ENCODE results near the gene PAF1.

PAF1 gene

DNA sequence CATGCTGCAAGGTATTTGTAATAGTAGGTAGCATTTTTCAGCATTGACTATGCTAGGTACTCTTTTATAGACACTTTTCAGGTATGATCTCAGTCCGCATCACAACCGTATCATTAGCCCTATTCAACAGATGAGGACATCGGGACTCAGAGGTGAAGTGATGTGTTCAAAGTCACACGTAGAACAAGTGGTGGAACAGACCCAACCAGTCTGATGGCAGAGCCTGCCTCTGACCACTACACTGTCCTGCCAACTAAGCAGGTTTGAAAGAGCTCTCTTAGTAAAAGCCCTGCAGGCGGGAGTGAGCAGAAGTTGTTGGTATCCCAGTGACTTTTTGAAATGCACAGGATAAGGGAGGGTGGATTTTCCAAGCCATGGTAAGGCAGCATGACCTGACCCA lies 20.2 kb downstream of the PAF1 start:
- H3K9ac ChIP-seq: no peak overlapping the region
- no peak overlapping the region for H3K4me3 ChIP-seq (ENCODE audit: low read depth, low read length)
- H3K9me3 ChIP-seq (ENCODE audit: control insufficient read depth, low read length): no peaks in the 10 kb centered on the region
- no peak overlapping the region for H2AFZ ChIP-seq
- H3K36me3 ChIP-seq (ENCODE audit: control insufficient read depth, insufficient read depth, low read length): no peaks in the 10 kb centered on the region
- TF ChIP-seq, protein P1, sequence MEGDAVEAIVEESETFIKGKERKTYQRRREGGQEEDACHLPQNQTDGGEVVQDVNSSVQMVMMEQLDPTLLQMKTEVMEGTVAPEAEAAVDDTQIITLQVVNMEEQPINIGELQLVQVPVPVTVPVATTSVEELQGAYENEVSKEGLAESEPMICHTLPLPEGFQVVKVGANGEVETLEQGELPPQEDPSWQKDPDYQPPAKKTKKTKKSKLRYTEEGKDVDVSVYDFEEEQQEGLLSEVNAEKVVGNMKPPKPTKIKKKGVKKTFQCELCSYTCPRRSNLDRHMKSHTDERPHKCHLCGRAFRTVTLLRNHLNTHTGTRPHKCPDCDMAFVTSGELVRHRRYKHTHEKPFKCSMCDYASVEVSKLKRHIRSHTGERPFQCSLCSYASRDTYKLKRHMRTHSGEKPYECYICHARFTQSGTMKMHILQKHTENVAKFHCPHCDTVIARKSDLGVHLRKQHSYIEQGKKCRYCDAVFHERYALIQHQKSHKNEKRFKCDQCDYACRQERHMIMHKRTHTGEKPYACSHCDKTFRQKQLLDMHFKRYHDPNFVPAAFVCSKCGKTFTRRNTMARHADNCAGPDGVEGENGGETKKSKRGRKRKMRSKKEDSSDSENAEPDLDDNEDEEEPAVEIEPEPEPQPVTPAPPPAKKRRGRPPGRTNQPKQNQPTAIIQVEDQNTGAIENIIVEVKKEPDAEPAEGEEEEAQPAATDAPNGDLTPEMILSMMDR (IDR thresholded peaks at IDR 0.05): no peak
- H3K4me1 ChIP-seq: peaks cover 2% of the 10 kb centered on the region
- H3K27me3 ChIP-seq (ENCODE audit: control insufficient read depth, insufficient read depth, low read length): no peaks in the 10 kb centered on the region
- H3K79me2 ChIP-seq: peaks cover 3% of the 10 kb centered on the region
- no peak overlapping the region for H3K27ac ChIP-seq
- H3K4me2 ChIP-seq (ENCODE audit: low read length): no peak overlapping the region

DNA sequence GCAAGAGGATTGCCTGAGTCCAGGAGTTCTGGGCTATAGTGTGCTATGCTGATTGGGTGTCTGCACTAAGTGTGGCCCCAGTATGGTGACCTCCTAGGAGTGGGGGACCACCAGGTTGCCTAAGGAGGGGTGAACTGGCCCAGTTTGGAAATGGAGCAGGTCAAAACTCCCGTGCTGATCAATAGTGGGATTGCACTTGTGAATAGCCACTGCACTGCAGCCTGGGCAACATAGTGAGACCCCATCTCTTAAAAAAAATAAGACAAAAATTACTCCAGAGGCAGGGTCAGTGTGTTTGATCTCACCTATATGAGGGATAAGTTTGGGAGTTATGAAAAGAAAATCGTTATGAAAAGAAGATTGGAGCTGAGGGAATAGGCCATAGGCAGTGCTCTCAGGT lies 21.7 kb downstream of the PAF1 start:
- no peaks in the 10 kb centered on the region for H3K27me3 ChIP-seq (ENCODE audit: control insufficient read depth, insufficient read depth, low read length)
- no peak overlapping the region for H3K4me2 ChIP-seq (ENCODE audit: low read length)
- no peak overlapping the region for H3K9ac ChIP-seq
- peaks cover 3% of the 10 kb centered on the region for H3K79me2 ChIP-seq
- peaks cover 2% of the 10 kb centered on the region for H3K4me1 ChIP-seq
- no peak overlapping the region for H3K4me3 ChIP-seq (ENCODE audit: low read depth, low read length)
- no peaks in the 10 kb centered on the region for H3K9me3 ChIP-seq (ENCODE audit: control insufficient read depth, low read length)
- no peak overlapping the region for H3K27ac ChIP-seq
- no peaks in the 10 kb centered on the region for H3K36me3 ChIP-seq (ENCODE audit: control insufficient read depth, insufficient read depth, low read length)
- H2AFZ ChIP-seq: no peak overlapping the region
- TF ChIP-seq, protein P1 (IDR thresholded peaks at IDR 0.05): no peak

- H3K27ac ChIP-seq: no peak overlapping the region
- H3K27me3 ChIP-seq (ENCODE audit: control insufficient read depth, insufficient read depth, low read length): no peaks in the 10 kb centered on the region
- no peak overlapping the region for H3K9ac ChIP-seq
- no peak overlapping the region for H3K4me2 ChIP-seq (ENCODE audit: low read length)
- H2AFZ ChIP-seq: no peak overlapping the region
- H3K9me3 ChIP-seq (ENCODE audit: control insufficient read depth, low read length): no peaks in the 10 kb centered on the region
- TF ChIP-seq, protein P1 (IDR thresholded peaks at IDR 0.05): no peak
- H3K79me2 ChIP-seq: peaks cover 6% of the 10 kb centered on the region
- no peak overlapping the region for H3K4me3 ChIP-seq (ENCODE audit: low read depth, low read length)
- no peaks in the 10 kb centered on the region for H3K36me3 ChIP-seq (ENCODE audit: control insufficient read depth, insufficient read depth, low read length)
- H3K4me1 ChIP-seq: no peaks in the 10 kb centered on the region
Observed at GRCh38 chr19:39365531-39365930, 25.4 kb downstream of the PAF1 start.

- H2AFZ ChIP-seq: no peak overlapping the region
- H3K9ac ChIP-seq: no peak overlapping the region
- H3K9me3 ChIP-seq (ENCODE audit: control insufficient read depth, low read length): no peaks in the 10 kb centered on the region
- H3K4me3 ChIP-seq (ENCODE audit: low read depth, low read length): no peak overlapping the region
- no peaks in the 10 kb centered on the region for H3K36me3 ChIP-seq (ENCODE audit: control insufficient read depth, insufficient read depth, low read length)
- no peaks in the 10 kb centered on the region for H3K4me1 ChIP-seq
- no peak overlapping the region for H3K27ac ChIP-seq
- TF ChIP-seq, protein P1 (IDR thresholded peaks at IDR 0.05): no peak
- no peak overlapping the region for H3K4me2 ChIP-seq (ENCODE audit: low read length)
- H3K27me3 ChIP-seq (ENCODE audit: control insufficient read depth, insufficient read depth, low read length): no peaks in the 10 kb centered on the region
- peaks cover 6% of the 10 kb centered on the region for H3K79me2 ChIP-seq
Observed at GRCh38 chr19:39363901-39364457, 26.9 kb downstream of the PAF1 start.
